ENCODE measurements around the gene SOCS6. TPM values are rescaled to one million over a fixed set of nuclear protein-coding genes. Genes with fewer than 3 reads are reported as not detected.

Gene SOCS6
- total and polyA plus RNA-seq, 2 experiments from 2014 or later: 4.4 to 13.3 TPM

DNA sequence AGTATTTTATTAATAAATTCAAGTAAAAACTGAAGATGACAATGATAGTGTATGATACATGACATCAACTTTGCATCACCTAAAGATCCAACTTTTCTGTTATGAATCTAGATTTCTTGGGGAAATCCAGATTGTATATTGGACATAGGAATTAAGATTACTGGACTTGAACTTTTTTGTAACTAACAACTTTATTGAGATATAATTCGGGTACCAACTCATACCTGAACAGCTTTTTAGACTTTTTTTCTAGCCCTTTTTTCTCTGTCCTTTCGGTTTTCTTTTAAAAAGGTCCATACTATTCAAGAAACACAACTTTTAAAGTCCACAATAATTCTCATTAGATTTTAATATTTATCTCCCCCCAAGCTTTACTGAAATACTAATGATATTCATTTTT is 1.1 kb upstream of the SOCS6 start (continued):
- TF ChIP-seq, protein P1, sequence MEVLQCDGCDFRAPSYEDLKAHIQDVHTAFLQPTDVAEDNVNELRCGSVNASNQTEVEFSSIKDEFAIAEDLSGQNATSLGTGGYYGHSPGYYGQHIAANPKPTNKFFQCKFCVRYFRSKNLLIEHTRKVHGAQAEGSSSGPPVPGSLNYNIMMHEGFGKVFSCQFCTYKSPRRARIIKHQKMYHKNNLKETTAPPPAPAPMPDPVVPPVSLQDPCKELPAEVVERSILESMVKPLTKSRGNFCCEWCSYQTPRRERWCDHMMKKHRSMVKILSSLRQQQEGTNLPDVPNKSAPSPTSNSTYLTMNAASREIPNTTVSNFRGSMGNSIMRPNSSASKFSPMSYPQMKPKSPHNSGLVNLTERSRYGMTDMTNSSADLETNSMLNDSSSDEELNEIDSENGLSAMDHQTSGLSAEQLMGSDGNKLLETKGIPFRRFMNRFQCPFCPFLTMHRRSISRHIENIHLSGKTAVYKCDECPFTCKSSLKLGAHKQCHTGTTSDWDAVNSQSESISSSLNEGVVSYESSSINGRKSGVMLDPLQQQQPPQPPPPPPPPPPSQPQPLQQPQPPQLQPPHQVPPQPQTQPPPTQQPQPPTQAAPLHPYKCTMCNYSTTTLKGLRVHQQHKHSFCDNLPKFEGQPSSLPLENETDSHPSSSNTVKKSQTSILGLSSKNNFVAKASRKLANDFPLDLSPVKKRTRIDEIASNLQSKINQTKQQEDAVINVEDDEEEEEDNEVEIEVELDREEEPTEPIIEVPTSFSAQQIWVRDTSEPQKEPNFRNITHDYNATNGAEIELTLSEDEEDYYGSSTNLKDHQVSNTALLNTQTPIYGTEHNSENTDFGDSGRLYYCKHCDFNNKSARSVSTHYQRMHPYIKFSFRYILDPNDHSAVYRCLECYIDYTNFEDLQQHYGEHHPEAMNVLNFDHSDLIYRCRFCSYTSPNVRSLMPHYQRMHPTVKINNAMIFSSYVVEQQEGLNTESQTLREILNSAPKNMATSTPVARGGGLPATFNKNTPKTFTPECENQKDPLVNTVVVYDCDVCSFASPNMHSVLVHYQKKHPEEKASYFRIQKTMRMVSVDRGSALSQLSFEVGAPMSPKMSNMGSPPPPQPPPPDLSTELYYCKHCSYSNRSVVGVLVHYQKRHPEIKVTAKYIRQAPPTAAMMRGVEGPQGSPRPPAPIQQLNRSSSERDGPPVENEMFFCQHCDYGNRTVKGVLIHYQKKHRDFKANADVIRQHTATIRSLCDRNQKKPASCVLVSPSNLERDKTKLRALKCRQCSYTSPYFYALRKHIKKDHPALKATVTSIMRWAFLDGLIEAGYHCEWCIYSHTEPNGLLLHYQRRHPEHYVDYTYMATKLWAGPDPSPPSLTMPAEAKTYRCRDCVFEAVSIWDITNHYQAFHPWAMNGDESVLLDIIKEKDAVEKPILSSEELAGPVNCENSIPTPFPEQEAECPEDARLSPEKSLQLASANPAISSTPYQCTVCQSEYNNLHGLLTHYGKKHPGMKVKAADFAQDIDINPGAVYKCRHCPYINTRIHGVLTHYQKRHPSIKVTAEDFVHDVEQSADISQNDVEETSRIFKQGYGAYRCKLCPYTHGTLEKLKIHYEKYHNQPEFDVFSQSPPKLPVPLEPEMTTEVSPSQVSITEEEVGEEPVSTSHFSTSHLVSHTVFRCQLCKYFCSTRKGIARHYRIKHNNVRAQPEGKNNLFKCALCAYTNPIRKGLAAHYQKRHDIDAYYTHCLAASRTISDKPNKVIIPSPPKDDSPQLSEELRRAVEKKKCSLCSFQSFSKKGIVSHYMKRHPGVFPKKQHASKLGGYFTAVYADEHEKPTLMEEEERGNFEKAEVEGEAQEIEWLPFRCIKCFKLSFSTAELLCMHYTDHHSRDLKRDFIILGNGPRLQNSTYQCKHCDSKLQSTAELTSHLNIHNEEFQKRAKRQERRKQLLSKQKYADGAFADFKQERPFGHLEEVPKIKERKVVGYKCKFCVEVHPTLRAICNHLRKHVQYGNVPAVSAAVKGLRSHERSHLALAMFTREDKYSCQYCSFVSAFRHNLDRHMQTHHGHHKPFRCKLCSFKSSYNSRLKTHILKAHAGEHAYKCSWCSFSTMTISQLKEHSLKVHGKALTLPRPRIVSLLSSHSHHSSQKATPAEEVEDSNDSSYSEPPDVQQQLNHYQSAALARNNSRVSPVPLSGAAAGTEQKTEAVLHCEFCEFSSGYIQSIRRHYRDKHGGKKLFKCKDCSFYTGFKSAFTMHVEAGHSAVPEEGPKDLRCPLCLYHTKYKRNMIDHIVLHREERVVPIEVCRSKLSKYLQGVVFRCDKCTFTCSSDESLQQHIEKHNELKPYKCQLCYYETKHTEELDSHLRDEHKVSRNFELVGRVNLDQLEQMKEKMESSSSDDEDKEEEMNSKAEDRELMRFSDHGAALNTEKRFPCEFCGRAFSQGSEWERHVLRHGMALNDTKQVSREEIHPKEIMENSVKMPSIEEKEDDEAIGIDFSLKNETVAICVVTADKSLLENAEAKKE (CRISPR knock-in tag; IDR thresholded peaks at IDR 0.05): no peak
- TF ChIP-seq, protein P2, sequence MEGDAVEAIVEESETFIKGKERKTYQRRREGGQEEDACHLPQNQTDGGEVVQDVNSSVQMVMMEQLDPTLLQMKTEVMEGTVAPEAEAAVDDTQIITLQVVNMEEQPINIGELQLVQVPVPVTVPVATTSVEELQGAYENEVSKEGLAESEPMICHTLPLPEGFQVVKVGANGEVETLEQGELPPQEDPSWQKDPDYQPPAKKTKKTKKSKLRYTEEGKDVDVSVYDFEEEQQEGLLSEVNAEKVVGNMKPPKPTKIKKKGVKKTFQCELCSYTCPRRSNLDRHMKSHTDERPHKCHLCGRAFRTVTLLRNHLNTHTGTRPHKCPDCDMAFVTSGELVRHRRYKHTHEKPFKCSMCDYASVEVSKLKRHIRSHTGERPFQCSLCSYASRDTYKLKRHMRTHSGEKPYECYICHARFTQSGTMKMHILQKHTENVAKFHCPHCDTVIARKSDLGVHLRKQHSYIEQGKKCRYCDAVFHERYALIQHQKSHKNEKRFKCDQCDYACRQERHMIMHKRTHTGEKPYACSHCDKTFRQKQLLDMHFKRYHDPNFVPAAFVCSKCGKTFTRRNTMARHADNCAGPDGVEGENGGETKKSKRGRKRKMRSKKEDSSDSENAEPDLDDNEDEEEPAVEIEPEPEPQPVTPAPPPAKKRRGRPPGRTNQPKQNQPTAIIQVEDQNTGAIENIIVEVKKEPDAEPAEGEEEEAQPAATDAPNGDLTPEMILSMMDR (conservative IDR thresholded peaks at IDR 0.05; ENCODE audit: low read depth in 2 of 2): no peak

- H3K27ac ChIP-seq (ENCODE audit: low read depth): no peak overlapping the region
- H3K4me3 ChIP-seq: peak overlapping the region; percentile 89
- peak overlapping the region; percentile 100 for H2AFZ ChIP-seq
- peak overlapping the region; percentile 96 for H3K4me2 ChIP-seq
- no peaks in the 10 kb centered on the region for H3F3A ChIP-seq (replicated peaks; ENCODE audit: low read depth)
- Mint-ChIP-seq H3K36me3 (ENCODE audit: low read depth) (no peaks in the 10 kb centered on the region; the same call in 2 of the 3 replicates), H3K9me3 (no peaks in the 10 kb centered on the region), H3K4me3 (peak overlapping the region; percentile 71), H3K4me1 (peaks cover 26% of the 10 kb centered on the region), H3K27me3 (ENCODE audit: insufficient read depth, low read depth, poor library complexity) (peaks cover 4% of the 10 kb centered on the region), H3K27ac (no peak overlapping the region)
- DNase-seq (ENCODE audit: low spot score) (peak; percentile 71), ATAC-seq (peak; percentile 52)
- H3K4me1 ChIP-seq (ENCODE audit: insufficient read depth): peaks cover 17% of the 10 kb centered on the region
- H3K79me2 ChIP-seq (replicated peaks; ENCODE audit: insufficient read depth): peaks cover 37% of the 10 kb centered on the region
- H3K36me3 ChIP-seq (ENCODE audit: insufficient read depth): no peaks in the 10 kb centered on the region
- TF ChIP-seq ZNF114 (CRISPR knock-in tag; IDR thresholded peaks at IDR 0.05): no peak
- no peak for TF ChIP-seq CREB1 (CRISPR knock-in tag; IDR thresholded peaks at IDR 0.05; ENCODE audit: low read depth)
- TF ChIP-seq REST (IDR thresholded peaks at IDR 0.05; ENCODE audit: unreplicated experiment): no peak
- TF ChIP-seq, protein P3, sequence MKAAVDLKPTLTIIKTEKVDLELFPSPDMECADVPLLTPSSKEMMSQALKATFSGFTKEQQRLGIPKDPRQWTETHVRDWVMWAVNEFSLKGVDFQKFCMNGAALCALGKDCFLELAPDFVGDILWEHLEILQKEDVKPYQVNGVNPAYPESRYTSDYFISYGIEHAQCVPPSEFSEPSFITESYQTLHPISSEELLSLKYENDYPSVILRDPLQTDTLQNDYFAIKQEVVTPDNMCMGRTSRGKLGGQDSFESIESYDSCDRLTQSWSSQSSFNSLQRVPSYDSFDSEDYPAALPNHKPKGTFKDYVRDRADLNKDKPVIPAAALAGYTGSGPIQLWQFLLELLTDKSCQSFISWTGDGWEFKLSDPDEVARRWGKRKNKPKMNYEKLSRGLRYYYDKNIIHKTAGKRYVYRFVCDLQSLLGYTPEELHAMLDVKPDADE (IDR thresholded peaks at IDR 0.05): no peak
- TF ChIP-seq POLR2AphosphoS5 (IDR thresholded peaks at IDR 0.05; ENCODE audit: low read depth): no peak
- peak; percentile 31 for TF ChIP-seq EZH2 (IDR thresholded peaks at IDR 0.05; ENCODE audit: low read depth, unreplicated experiment)
- TF ChIP-seq STAT1 (IDR thresholded peaks at IDR 0.05; ENCODE audit: unreplicated experiment): no peak
- H3K9me2 ChIP-seq (ENCODE audit: insufficient read depth): no peaks in the 10 kb centered on the region
- H4K20me1 ChIP-seq (replicated peaks; ENCODE audit: insufficient read depth): peaks cover 5% of the 10 kb centered on the region
- H3K27me3 ChIP-seq (ENCODE audit: insufficient read depth): peaks cover 9% of the 10 kb centered on the region
Observed at GRCh38 chr18:70288171-70288850, 534 bp upstream of the SOCS6 start.

All from GM23338 (cell line).